Hepatocyte (in vitro differentiated cells): ENCODE results near the gene DNM2. TPM values are rescaled to one million over a fixed set of nuclear protein-coding genes. Genes with fewer than 3 reads are reported as not detected.
A peak's percentile ranks its signal among the peaks of the same experiment; 100 is the strongest.

Experiments used
- DNase-seq: peaks from one replicate; pipeline ENCODE4 v3.0.0-alpha.2; 2016; ENCODE audit warnings: low spot score
- H2AFZ ChIP-seq: fragments of 200-600 bp; sonication (generic); 2 replicates; pipeline ENCODE4 v1.6.0; 2016; ENCODE audit warnings: antibody characterized with exemption, mild to moderate bottlenecking
- H3K27ac ChIP-seq: fragments of 200-600 bp; sonication (generic); 2 replicates; pipeline ENCODE4 v1.5.1; 2016; ENCODE audit warnings: mild to moderate bottlenecking
- H3K27me3 ChIP-seq: fragments of 200-600 bp; sonication (generic); 2 replicates; pipeline ENCODE4 v1.6.1; 2016
- H3K36me3 ChIP-seq: fragments of 200-600 bp; sonication (generic); replicated peaks from 2 replicates; pipeline ENCODE4 v1.5.1; 2016; ENCODE audit warnings: low read depth; ENCODE audit not compliant: insufficient read depth
- H3K4me1 ChIP-seq: fragments of 200-600 bp; sonication (generic); 2 replicates; pipeline ENCODE4 v1.5.1; 2016; ENCODE audit warnings: mild to moderate bottlenecking, moderate library complexity; ENCODE audit not compliant: insufficient read depth
- H3K4me2 ChIP-seq: fragments of 200-600 bp; sonication (generic); 2 replicates; pipeline ENCODE4 v1.6.0; 2016
- H3K4me3 ChIP-seq: fragments of 200-600 bp; sonication (generic); 2 replicates; pipeline ENCODE4 v1.5.1; 2016; ENCODE audit warnings: mild to moderate bottlenecking
- H3K79me2 ChIP-seq: fragments of 200-600 bp; sonication (generic); 2 replicates; pipeline ENCODE4 v1.6.0; 2017; ENCODE audit warnings: mild to moderate bottlenecking
- H3K9me2 ChIP-seq: fragments of 200-600 bp; sonication (generic); replicated peaks from 2 replicates; pipeline ENCODE4 v1.6.0; 2017; ENCODE audit warnings: mild to moderate bottlenecking; ENCODE audit not compliant: insufficient read depth
- H3K9me3 ChIP-seq: fragments of 200-600 bp; sonication (generic); 2 replicates; pipeline ENCODE4 v1.5.1; 2016; ENCODE audit warnings: low read depth, mild to moderate bottlenecking
- H4K20me1 ChIP-seq: fragments of 200-600 bp; sonication (generic); 2 replicates; pipeline ENCODE4 v1.6.0; 2016; ENCODE audit warnings: mild to moderate bottlenecking; ENCODE audit not compliant: insufficient read depth, poor library complexity, severe bottlenecking
- CTCF ChIP-seq: fragments of 200-600 bp; sonication (generic); IDR thresholded peaks from 2 replicates; pipeline ENCODE4 v1.5.1; 2016; ENCODE audit warnings: antibody characterized with exemption, mild to moderate bottlenecking; ENCODE audit not compliant: poor library complexity
- EZH2 ChIP-seq: fragments of 200-600 bp; sonication (generic); IDR thresholded peaks from 2 replicates; pipeline ENCODE4 v1.6.1; 2016; ENCODE audit warnings: antibody characterized with exemption, mild to moderate bottlenecking, borderline replicate concordance
- EZH2phosphoT487 ChIP-seq: fragments of 200-600 bp; sonication (generic); IDR thresholded peaks from one replicate; pipeline ENCODE4 v1.6.1; 2018; ENCODE audit warnings: antibody characterized with exemption, mild to moderate bottlenecking, low read depth, moderate library complexity; ENCODE audit not compliant: unreplicated experiment, severe bottlenecking
- WGBS: methylation state at CpG from one replicate; pipeline ENCODE4 v1.1.6; 2016; ENCODE audit warnings: low lambda C conversion rate; ENCODE audit errors: missing lambda C conversion rate; 5-methylcytosine and 5-hydroxymethylcytosine counted together
- polyA plus RNA-seq: library from polyadenylated mRNA; unstranded; fragments of >200 nt; fragmentation: Nextera tagmentation; extraction: Ambion mirVana; gene quantifications from 2 replicates; pipeline ENCODE4 v1.2.1, GENCODE V29; 2016
- total RNA-seq: library from RNA; depleted of rRNA; stranded (reverse); fragments of >200 nt; gene quantifications from 2 replicates; pipeline ENCODE4 v1.2.3, GENCODE V29; 2014

Gene DNM2
- total and polyA plus RNA-seq, 2 experiments from 2014 or later, result 93.9 to 130 TPM

GRCh38 chr19:10760273-10760944 lies 42.5 kb downstream of the DNM2 start:
- peaks cover under 1% of the 10 kb centered on the region for H3K4me1 ChIP-seq
- no peaks in the 10 kb centered on the region for H3K36me3 ChIP-seq
- WGBS, result 71% methylated on average over 17 of the region's 17 CpGs

GRCh38 chr19:10761443-10762250 lies 43.8 kb downstream of the DNM2 start:
- H3K9me3 ChIP-seq, result no peaks in the 10 kb centered on the region
- no peaks in the 10 kb centered on the region for H4K20me1 ChIP-seq
- TF ChIP-seq CTCF (no peak), EZH2 (no peak), EZH2phosphoT487 (no peak)
- H3K4me2 ChIP-seq, result no peak overlapping the region
- no peaks in the 10 kb centered on the region for H3K36me3 ChIP-seq
- H3K4me1 ChIP-seq, result peaks cover 13% of the 10 kb centered on the region
- no peak overlapping the region for H2AFZ ChIP-seq
- no peak overlapping the region for H3K27ac ChIP-seq
- no peak for DNase-seq
- 90% methylated on average over 12 of the region's 19 CpGs for WGBS
- no peak overlapping the region for H3K4me3 ChIP-seq
- peaks cover 45% of the 10 kb centered on the region for H3K79me2 ChIP-seq
- H3K9me2 ChIP-seq, result no peaks in the 10 kb centered on the region
- no peaks in the 10 kb centered on the region for H3K27me3 ChIP-seq

More at GRCh38 chr19:10760273-10760944, 42.5 kb downstream of the DNM2 start:
- Histone ChIP-seq H3K79me2 (peaks cover 45% of the 10 kb centered on the region), H3K4me2 (no peak overlapping the region), H4K20me1 (peaks cover 5% of the 10 kb centered on the region), H3K4me3 (no peak overlapping the region), H3K9me2 (no peaks in the 10 kb centered on the region), H3K9me3 (no peaks in the 10 kb centered on the region), H3K27me3 (no peaks in the 10 kb centered on the region), H3K27ac (peak overlapping the region; percentile 82), H2AFZ (no peak overlapping the region)
- DNase-seq, result peak; percentile 67
- no peak for TF ChIP-seq EZH2
- TF ChIP-seq EZH2phosphoT487, result no peak
- no peak for TF ChIP-seq CTCF

- Histone ChIP-seq H3K4me3 (no peak overlapping the region), H3K36me3 (no peaks in the 10 kb centered on the region), H2AFZ (no peak overlapping the region), H3K4me2 (no peak overlapping the region), H3K79me2 (peaks cover 45% of the 10 kb centered on the region), H3K27me3 (no peaks in the 10 kb centered on the region), H4K20me1 (no peaks in the 10 kb centered on the region), H3K27ac (no peak overlapping the region), H3K9me3 (no peaks in the 10 kb centered on the region), H3K4me1 (peaks cover 17% of the 10 kb centered on the region), H3K9me2 (no peaks in the 10 kb centered on the region)
- no peak for TF ChIP-seq EZH2
- no peak for TF ChIP-seq EZH2phosphoT487
- no peak for TF ChIP-seq CTCF
- no peak for DNase-seq
- WGBS, result 100% methylated on average over 1 of the region's 1 CpG
These were observed 44.8 kb downstream of the DNM2 start for GRCh38 chr19:10762656-10763055.
